Naive thymus-derived CD8-positive, alpha-beta T cell (primary cell): Measurements from ENCODE around the gene AMBP. TPM values are rescaled to one million over a fixed set of nuclear protein-coding genes. Genes with fewer than 3 reads are reported as not detected.

Experiments
- ATAC-seq, 2 donors: fragments of 150-1000 bp; cut with Tn5 transposase in 1 of 2; sonication (Bioruptor Pico), chemical (Tn5 transposase) in 1 of 2; 1 replicate in 1 of 2; 2 replicates in 1 of 2; pipeline ENCODE4 v1.10.0; 2021; ENCODE audit warnings: mild to moderate bottlenecking in 2 of 2, moderate library complexity in 2 of 2
- POLR2A ChIA-PET: fragments of 350-600 bp; sonication (Branson Sonifier 250); formaldehyde crosslinking; loops from one replicate; lab custom pipeline; 2021; ENCODE audit warnings: antibody characterized with exemption; lab: Charles Lee
- DNase-seq, 10 donors: peaks; one replicate each; pipeline versions ENCODE4 v3.0.0 to v3.0.0-alpha.2; 2020 to 2022
- H3K27ac Mint-ChIP-seq, 10 donors: one replicate each; pipeline ENCODE4 v1.8.0; 2020 to 2022; ENCODE audit warnings: mild to moderate bottlenecking in 10 of 10, mixed read lengths in 10 of 10, moderate library complexity in 4 of 10, inconsistent platforms in 1 of 10
- H3K27me3 Mint-ChIP-seq, 5 donors: one replicate each; pipeline ENCODE4 v1.8.0; 2021 to 2022; ENCODE audit warnings: mixed read lengths in 5 of 5
- H3K36me3 Mint-ChIP-seq, 3 donors: one replicate each; pipeline ENCODE4 v1.8.0; 2020 to 2022; ENCODE audit warnings: mixed read lengths in 3 of 3, mild to moderate bottlenecking in 2 of 3, inconsistent platforms in 1 of 3
- H3K4me1 Mint-ChIP-seq, 4 donors: one replicate each; pipeline ENCODE4 v1.8.0; 2021 to 2022; ENCODE audit warnings: mixed read lengths in 4 of 4
- H3K4me3 Mint-ChIP-seq, 10 donors: one replicate each; pipeline ENCODE4 v1.8.0; 2020 to 2022; ENCODE audit warnings: mild to moderate bottlenecking in 10 of 10, mixed read lengths in 10 of 10, moderate library complexity in 6 of 10, inconsistent platforms in 1 of 10
- H3K9me3 Mint-ChIP-seq, 9 donors: one replicate each; pipeline ENCODE4 v1.8.0; 2020 to 2022; ENCODE audit warnings: mixed read lengths in 9 of 9, mild to moderate bottlenecking in 3 of 9, inconsistent platforms in 1 of 9, moderate library complexity in 1 of 9
- polyA plus RNA-seq, 3 donors: library from polyadenylated mRNA; unstranded; fragments of 300-500 nt; fragmentation: Illumina TruSeq; gene quantifications; one replicate each; pipeline ENCODE4 v1.2.3, GENCODE V29; 2021
- total RNA-seq, 8 experiments: library from RNA in 2 of 8; stranded (reverse) in 2 of 8; gene quantifications; one replicate each; pipeline ENCODE4 v1.2.3 and lab custom pipeline; 2021 to 2026

Gene AMBP
- total and polyA plus RNA-seq, 5 experiments from 2014 or later: not detected

GRCh38 chr9:114107286-114108001 lies 29.3 kb upstream of the AMBP start:
- H3K36me3 Mint-ChIP-seq: peaks cover 0 to 3% (median 0%) of the 10 kb centered on the region in 3 donors
- POLR2A ChIA-PET: no interaction called here
- no peak for ATAC-seq
- peaks cover 0 to 4% (median under 1%) of the 10 kb centered on the region in 4 donors for H3K4me1 Mint-ChIP-seq
- peaks cover 5 to 16% (median 11%) of the 10 kb centered on the region in 5 donors for H3K27me3 Mint-ChIP-seq
- no peak overlapping the region for H3K27ac Mint-ChIP-seq
- H3K4me3 Mint-ChIP-seq: no peak overlapping the region
- DNase-seq: peak in 1 of 10 donors; percentile 15
- H3K9me3 Mint-ChIP-seq: peaks cover 0 to 4% (median 3%) of the 10 kb centered on the region in 9 donors

GRCh38 chr9:114105236-114105635 lies 27.1 kb upstream of the AMBP start:
- POLR2A ChIA-PET: no interaction called here
- no peak overlapping the region for H3K27ac Mint-ChIP-seq
- peaks cover 6 to 13% (median 11%) of the 10 kb centered on the region in 5 donors for H3K27me3 Mint-ChIP-seq
- peaks cover 5 to 15% (median 10%) of the 10 kb centered on the region in 9 donors for H3K9me3 Mint-ChIP-seq
- ATAC-seq (no peak), DNase-seq (no peak)
- H3K36me3 Mint-ChIP-seq: peaks cover 0 to 10% (median 2%) of the 10 kb centered on the region in 3 donors
- peaks cover 0 to 4% (median under 1%) of the 10 kb centered on the region in 4 donors for H3K4me1 Mint-ChIP-seq
- H3K4me3 Mint-ChIP-seq: no peak overlapping the region

GRCh38 chr9:114102484-114102883 lies 24.4 kb upstream of the AMBP start:
- POLR2A ChIA-PET: no interaction called here
- Mint-ChIP-seq H3K4me3 (no peak overlapping the region), H3K27ac (no peak overlapping the region), H3K4me1 (peaks cover 2 to 7% (median 3%) of the 10 kb centered on the region in 4 donors), H3K27me3 (peaks cover 9 to 25% (median 16%) of the 10 kb centered on the region in 5 donors), H3K36me3 (peaks cover 0 to 10% (median 2%) of the 10 kb centered on the region in 3 donors), H3K9me3 (peaks cover 5 to 15% (median 10%) of the 10 kb centered on the region in 9 donors)
- no peak for DNase-seq
- no peak for ATAC-seq

- peaks cover 0 to 10% (median 2%) of the 10 kb centered on the region in 3 donors for H3K36me3 Mint-ChIP-seq
- peaks cover 5 to 15% (median 10%) of the 10 kb centered on the region in 9 donors for H3K9me3 Mint-ChIP-seq
- POLR2A ChIA-PET: no interaction called here
- ATAC-seq: no peak
- H3K4me1 Mint-ChIP-seq: peaks cover 6 to 13% (median 12%) of the 10 kb centered on the region in 4 donors
- H3K4me3 Mint-ChIP-seq: peak overlapping the region in 1 of 10 donors; percentile 10
- no peak for DNase-seq
- H3K27me3 Mint-ChIP-seq: peaks cover 19 to 44% (median 34%) of the 10 kb centered on the region in 5 donors
- no peak overlapping the region for H3K27ac Mint-ChIP-seq
These were observed 22.4 kb upstream of the AMBP start for GRCh38 chr9:114100536-114100935.

- peaks cover 6 to 13% (median 12%) of the 10 kb centered on the region in 4 donors for H3K4me1 Mint-ChIP-seq
- POLR2A ChIA-PET: no interaction called here
- H3K4me3 Mint-ChIP-seq: peak overlapping the region in 4 of 10 donors; percentile 45 to 63 (median 50)
- H3K36me3 Mint-ChIP-seq: peaks cover 0 to 10% (median 2%) of the 10 kb centered on the region in 3 donors
- peaks cover 5 to 15% (median 10%) of the 10 kb centered on the region in 9 donors for H3K9me3 Mint-ChIP-seq
- peaks cover 22 to 51% (median 36%) of the 10 kb centered on the region in 5 donors for H3K27me3 Mint-ChIP-seq
- peak in 1 of 10 donors; percentile 57 for DNase-seq
- ATAC-seq: no peak
- H3K27ac Mint-ChIP-seq: peak overlapping the region in 1 of 10 donors; percentile 4
These were observed 21.7 kb upstream of the AMBP start for GRCh38 chr9:114099669-114100270.

GRCh38 chr9:114098936-114099668 lies 21.0 kb upstream of the AMBP start, which contains the start of gene KIF12:
TSS of gene KIF12 (minus strand) at chr9:114099292. CDS start at chr9:114099276, 16 bp downstream.
- ATAC-seq (no peak), DNase-seq (peak in 1 of 10 donors; percentile 45)
- Mint-ChIP-seq H3K27me3 (peaks cover 22 to 58% (median 40%) of the 10 kb centered on the region in 5 donors), H3K4me1 (peaks cover 6 to 13% (median 12%) of the 10 kb centered on the region in 4 donors), H3K36me3 (peaks cover 0 to 10% (median 2%) of the 10 kb centered on the region in 3 donors), H3K9me3 (peaks cover 5 to 15% (median 10%) of the 10 kb centered on the region in 9 donors), H3K4me3 (peak within 1 kb of the TSS in 9 of 10 donors; percentile 32 to 76 (median 55)), H3K27ac (peak within 1 kb of the TSS in 1 of 10 donors; percentile 24)
- POLR2A ChIA-PET: no interaction called here

GRCh38 chr9:114098021-114098935 lies 20.2 kb upstream of the AMBP start:
- DNase-seq (peak in 7 of 10 donors; percentile 6 to 60 (median 18)), ATAC-seq (peak; percentile 61 to 64)
- Mint-ChIP-seq H3K36me3 (peaks cover 0 to 10% (median 2%) of the 10 kb centered on the region in 3 donors), H3K27me3 (peaks cover 20 to 64% (median 44%) of the 10 kb centered on the region in 5 donors), H3K4me1 (peaks cover 6 to 13% (median 12%) of the 10 kb centered on the region in 4 donors), H3K27ac (no peak overlapping the region), H3K9me3 (peaks cover 5 to 15% (median 10%) of the 10 kb centered on the region in 9 donors), H3K4me3 (peak overlapping the region in 4 of 10 donors; percentile 63 to 71 (median 66))
- POLR2A ChIA-PET: no interaction called here

- peaks cover 19 to 67% (median 48%) of the 10 kb centered on the region in 5 donors for H3K27me3 Mint-ChIP-seq
- H3K9me3 Mint-ChIP-seq: peaks cover 5 to 13% (median 11%) of the 10 kb centered on the region in 9 donors
- POLR2A ChIA-PET: no interaction called here
- H3K36me3 Mint-ChIP-seq: peaks cover 0 to 9% (median 2%) of the 10 kb centered on the region in 3 donors
- peak overlapping the region in 1 of 10 donors; percentile 27 for H3K27ac Mint-ChIP-seq
- DNase-seq (peak in 1 of 10 donors; percentile 63), ATAC-seq (no peak)
- peak overlapping the region in 8 of 10 donors; percentile 56 to 78 (median 64) for H3K4me3 Mint-ChIP-seq
- peaks cover 6 to 13% (median 12%) of the 10 kb centered on the region in 4 donors for H3K4me1 Mint-ChIP-seq
These were observed 19.5 kb upstream of the AMBP start for GRCh38 chr9:114097613-114098020.

- POLR2A ChIA-PET: no interaction called here
- Mint-ChIP-seq H3K4me3 (peak overlapping the region in 9 of 10 donors; percentile 50 to 78 (median 59)), H3K27me3 (peaks cover 17 to 70% (median 47%) of the 10 kb centered on the region in 5 donors), H3K9me3 (peaks cover 2 to 8% (median 7%) of the 10 kb centered on the region in 9 donors), H3K36me3 (peaks cover 0 to 5% (median 2%) of the 10 kb centered on the region in 3 donors), H3K27ac (peak overlapping the region in 1 of 10 donors; percentile 27), H3K4me1 (peaks cover 6 to 13% (median 12%) of the 10 kb centered on the region in 4 donors)
- no peak for DNase-seq
- ATAC-seq: no peak
These were observed 18.9 kb upstream of the AMBP start for GRCh38 chr9:114096866-114097612.

GRCh38 chr9:114096041-114096511 lies 18.0 kb upstream of the AMBP start:
- H3K36me3 Mint-ChIP-seq: no peaks in the 10 kb centered on the region
- DNase-seq (peak in 1 of 10 donors; percentile 31), ATAC-seq (no peak)
- peaks cover 0 to 2% (median 0%) of the 10 kb centered on the region in 9 donors for H3K9me3 Mint-ChIP-seq
- H3K4me1 Mint-ChIP-seq: peaks cover 6 to 13% (median 12%) of the 10 kb centered on the region in 4 donors
- no peak overlapping the region for H3K27ac Mint-ChIP-seq
- H3K4me3 Mint-ChIP-seq: peak overlapping the region in 6 of 10 donors; percentile 7 to 62 (median 52)
- POLR2A ChIA-PET: no interaction called here
- H3K27me3 Mint-ChIP-seq: peaks cover 13 to 69% (median 45%) of the 10 kb centered on the region in 5 donors
